Measurements from ENCODE around the gene CDK5RAP3.
A peak's percentile ranks its signal among the peaks of the same experiment; 100 is the strongest.

CDK5RAP3 gene

GRCh38 chr17:48026502-48027321, 55.8 kb downstream of the CDK5RAP3 start (continued):
- TF ChIP-seq ZNF704 (tag by site-specific recombination; IDR thresholded peaks at IDR 0.05): no peak
- TF ChIP-seq ZNF76 (tag by site-specific recombination; IDR thresholded peaks at IDR 0.05; ENCODE audit: borderline replicate concordance, low read depth): no peak
- no peak for TF ChIP-seq ZNF529 (tag by site-specific recombination; IDR thresholded peaks at IDR 0.05; ENCODE audit: insufficient replicate concordance)
- no peak for TF ChIP-seq ZNF274 (IDR thresholded peaks at IDR 0.05; ENCODE audit: low read length)
- no peak for TF ChIP-seq ZNF274 (tag by site-specific recombination; IDR thresholded peaks at IDR 0.05; ENCODE audit: borderline replicate concordance)
- TF ChIP-seq ZNF426 (tag by site-specific recombination; IDR thresholded peaks at IDR 0.05): no peak
- no peak for TF ChIP-seq ZBTB48 (tag by site-specific recombination; IDR thresholded peaks at IDR 0.05)
- TF ChIP-seq ZNF112 (tag by site-specific recombination; IDR thresholded peaks at IDR 0.05): no peak
- TF ChIP-seq ZNF19 (tag by site-specific recombination; IDR thresholded peaks at IDR 0.05; ENCODE audit: low read depth): no peak
- TF ChIP-seq ZNF48 (tag by site-specific recombination; IDR thresholded peaks at IDR 0.05): no peak
- peak; percentile 55 for TF ChIP-seq PATZ1 (tag by site-specific recombination; IDR thresholded peaks at IDR 0.05)
- TF ChIP-seq ZNF16 (tag by site-specific recombination; IDR thresholded peaks at IDR 0.05; ENCODE audit: low read depth): no peak
- TF ChIP-seq ZSCAN4 (tag by site-specific recombination; IDR thresholded peaks at IDR 0.05): peak; percentile 12; the same call in 1 of the 2 replicates
- 0 out of 2 replicates have a peak, but pooled peaks have one; percentile 33 for TF ChIP-seq ZNF629 (tag by site-specific recombination; IDR thresholded peaks at IDR 0.05)
- no peak for TF ChIP-seq ZIC2 (tag by site-specific recombination; IDR thresholded peaks at IDR 0.05)
- no peak for TF ChIP-seq ZNF354C (tag by site-specific recombination; IDR thresholded peaks at IDR 0.05; ENCODE audit: borderline replicate concordance, low read depth)
- TF ChIP-seq ELK4 (IDR thresholded peaks at IDR 0.05; ENCODE audit: borderline replicate concordance, low read depth, low read length): no peak
- peak; percentile 79 for TF ChIP-seq ZEB2 (tag by site-specific recombination; IDR thresholded peaks at IDR 0.05)
- peak; percentile 65 for TF ChIP-seq GLIS2 (tag by site-specific recombination; IDR thresholded peaks at IDR 0.05)
- TF ChIP-seq HOXC10 (CRISPR knock-in tag; IDR thresholded peaks at IDR 0.05): no peak
- TF ChIP-seq ZFP3 (tag by site-specific recombination; IDR thresholded peaks at IDR 0.05; ENCODE audit: low read depth): no peak
- no peak for TF ChIP-seq ZNF248 (tag by site-specific recombination; IDR thresholded peaks at IDR 0.05)
- TF ChIP-seq GLIS1 (tag by site-specific recombination; IDR thresholded peaks at IDR 0.05): peak; percentile 54; the same call in 1 of the 2 replicates
- no peak for TF ChIP-seq ZNF121 (tag by site-specific recombination; IDR thresholded peaks at IDR 0.05)
- TF ChIP-seq ZNF214 (tag by site-specific recombination; IDR thresholded peaks at IDR 0.05; ENCODE audit: borderline replicate concordance): no peak
- TF ChIP-seq ZNF202 (tag by site-specific recombination; IDR thresholded peaks at IDR 0.05; ENCODE audit: borderline replicate concordance): no peak
- no peak for TF ChIP-seq ZNF211 (tag by site-specific recombination; IDR thresholded peaks at IDR 0.05; ENCODE audit: low read depth)
- no peak for TF ChIP-seq ZNF302 (tag by site-specific recombination; IDR thresholded peaks at IDR 0.05; ENCODE audit: low read depth)
- no peak for TF ChIP-seq ZNF416 (tag by site-specific recombination; IDR thresholded peaks at IDR 0.05)
- no peak for TF ChIP-seq ZNF792 (tag by site-specific recombination; IDR thresholded peaks at IDR 0.05)
- no peak for TF ChIP-seq WT1 (tag by site-specific recombination; IDR thresholded peaks at IDR 0.05)
- no peak for TF ChIP-seq ZNF157 (tag by site-specific recombination; IDR thresholded peaks at IDR 0.05)
- no peak for TF ChIP-seq ZNF521 (tag by site-specific recombination; IDR thresholded peaks at IDR 0.05)
- TF ChIP-seq YY2 (tag by site-specific recombination; IDR thresholded peaks at IDR 0.05): no peak
- no peak for TF ChIP-seq ZSCAN18 (tag by site-specific recombination; IDR thresholded peaks at IDR 0.05)
